HG03432 (cell line): ENCODE measurements around the gene GXYLT2.
A peak's percentile ranks its signal among the peaks of the same experiment; 100 is the strongest.
"Not testable (repeated sequence)": the region's sequence is repeated elsewhere in the genome, so short reads cannot be mapped to it uniquely, and the experiment has no call there.

ENCODE experiments used
- ATAC-seq: cut with Tn5 transposase; IDR thresholded peaks from one replicate; pipeline ENCODE4 v1.9.1; 2021; ENCODE audit warnings: mild to moderate bottlenecking, moderate library complexity; ENCODE audit not compliant: unreplicated experiment

Gene GXYLT2

GRCh38 chr3:72972706-72973030, 84.8 kb downstream of the GXYLT2 start:
- ATAC-seq: no peak

- no peak for ATAC-seq
These were observed 85.3 kb downstream of the GXYLT2 start for GRCh38 chr3:72973031-72973723.

GRCh38 chr3:72973786-72974185, 85.9 kb downstream of the GXYLT2 start:
- ATAC-seq: no peak

GRCh38 chr3:72974956-72975355, 87.1 kb downstream of the GXYLT2 start:
- ATAC-seq: no peak

- no peak for ATAC-seq
These were observed 88.5 kb downstream of the GXYLT2 start for GRCh38 chr3:72976281-72976741.

GRCh38 chr3:72977060-72977808, 89.4 kb downstream of the GXYLT2 start:
- ATAC-seq: peak; percentile 84

- no peak for ATAC-seq
These were observed 94.9 kb downstream of the GXYLT2 start for GRCh38 chr3:72982609-72983366.

- ATAC-seq: no peak
These were observed 97.7 kb downstream of the GXYLT2 start for GRCh38 chr3:72985576-72985975.

GRCh38 chr3:72990701-72991395, 103.0 kb downstream of the GXYLT2 start:
- no peak for ATAC-seq

- ATAC-seq: no peak
These were observed 103.7 kb downstream of the GXYLT2 start for GRCh38 chr3:72991522-72991921.

GRCh38 chr3:72993391-72993790, 105.5 kb downstream of the GXYLT2 start:
- ATAC-seq: no peak

GRCh38 chr3:72995337-72995736, 107.5 kb downstream of the GXYLT2 start:
- no peak for ATAC-seq

GRCh38 chr3:72996121-72996472, 108.3 kb downstream of the GXYLT2 start:
- ATAC-seq: no peak

- peak; percentile 91 for ATAC-seq
These were observed 108.9 kb downstream of the GXYLT2 start, which contains the start of gene PPP4R2 for GRCh38 chr3:72996473-72997333. Gene PPP4R2, plus strand, starts transcription at chr3:72996811. Its CDS starts 227 bp downstream, at chr3:72997038.

- peak; percentile 27 for ATAC-seq
These were observed 109.6 kb downstream of the GXYLT2 start for GRCh38 chr3:72997421-72997961.

- ATAC-seq: no peak
These were observed 110.6 kb downstream of the GXYLT2 start for GRCh38 chr3:72998466-72998865.

- ATAC-seq: no peak
These were observed 112.1 kb downstream of the GXYLT2 start for GRCh38 chr3:72999951-73000350.

GRCh38 chr3:73003050-73003449, 115.2 kb downstream of the GXYLT2 start:
- ATAC-seq: not testable (repeated sequence)

- ATAC-seq: no peak
These were observed 116.5 kb downstream of the GXYLT2 start for GRCh38 chr3:73004316-73004715.
